AG09319 (cell line): ENCODE results near the gene TAT.

Source experiments
- DNase-seq: peaks from one replicate; pipeline ENCODE4 v3.0.0-alpha.2; 2010; ENCODE audit warnings: low read depth; ENCODE audit errors: extremely low read depth
- CTCF ChIP-seq: IDR thresholded peaks from 2 replicates; pipeline ENCODE4 v1.5.1; 2011; ENCODE audit warnings: low read depth, mild to moderate bottlenecking, inconsistent platforms, low read length, moderate library complexity

Gene TAT

GRCh38 chr16:71573387-71574094, 3.4 kb downstream of the TAT start:
- TF ChIP-seq CTCF, result no peak
- DNase-seq, result no peak

GRCh38 chr16:71572497-71573116, 4.3 kb downstream of the TAT start:
- TF ChIP-seq CTCF, result no peak
- DNase-seq, result no peak

GRCh38 chr16:71570144-71570543, 6.7 kb downstream of the TAT start:
- no peak for TF ChIP-seq CTCF
- DNase-seq, result no peak

- no peak for TF ChIP-seq CTCF
These were observed 7.3 kb downstream of the TAT start for GRCh38 chr16:71569621-71570020.

GRCh38 chr16:71568551-71568950, 8.3 kb downstream of the TAT start:
- no peak for TF ChIP-seq CTCF

More at GRCh38 chr16:71569621-71570020, 7.3 kb downstream of the TAT start:
- no peak for DNase-seq

GRCh38 chr16:71567931-71568330, 9.0 kb downstream of the TAT start:
- no peak for TF ChIP-seq CTCF
- no peak for DNase-seq

More at GRCh38 chr16:71568551-71568950, 8.3 kb downstream of the TAT start:
- DNase-seq, result no peak
